GM10266 (cell line): ENCODE measurements around the gene VIM.

Source experiments
- DNase-seq: peaks from one replicate; pipeline ENCODE4 v3.0.0; 2012; ENCODE audit errors: extremely low spot score
- CTCF ChIP-seq: IDR thresholded peaks from 2 replicates; pipeline ENCODE4 v1.5.1; 2012; ENCODE audit warnings: mild to moderate bottlenecking, low read depth; ENCODE audit not compliant: control insufficient read depth, insufficient read depth; ENCODE audit errors: missing control alignments

The VIM gene

GRCh38 chr10:17237915-17238444 is 9.9 kb downstream of the VIM start:
- no peak for DNase-seq
- TF ChIP-seq CTCF = no peak

- no peak for DNase-seq
- TF ChIP-seq CTCF = no peak
Observed at GRCh38 chr10:17238445-17239291, 10.6 kb downstream of the VIM start.

GRCh38 chr10:17239345-17240085 is 11.5 kb downstream of the VIM start:
- DNase-seq = no peak
- TF ChIP-seq CTCF = no peak

- no peak for DNase-seq
- TF ChIP-seq CTCF = no peak
Observed at GRCh38 chr10:17240096-17240495, 12.1 kb downstream of the VIM start.

- no peak for TF ChIP-seq CTCF
- DNase-seq = no peak
Observed at GRCh38 chr10:17240616-17241015, 12.6 kb downstream of the VIM start.

- no peak for DNase-seq
- TF ChIP-seq CTCF = no peak
Observed at GRCh38 chr10:17241611-17242333, 13.7 kb downstream of the VIM start.
